H1 (cell line): ENCODE data around the gene CALU. TPM values are rescaled to one million over a fixed set of nuclear protein-coding genes. Genes with fewer than 3 reads are reported as not detected.

Experiments
- ATF2 ChIP-seq: IDR thresholded peaks from 2 replicates; pipeline ENCODE4 v1.6.1; 2012; ENCODE audit warnings: low read length, inconsistent platforms
- CBX5 ChIP-seq: fragments of 300-800, 300-1000 bp; sonication (generic); IDR thresholded peaks from 2 replicates; pipeline ENCODE4 v1.7.1; 2016; ENCODE audit warnings: antibody characterized with exemption, low read length, low read depth
- CHD7 ChIP-seq: fragments of 300-600 bp; sonication (generic); IDR thresholded peaks from 2 replicates; pipeline ENCODE4 v1.7.1; 2012; ENCODE audit warnings: low read length, moderate library complexity, mild to moderate bottlenecking, inconsistent platforms; ENCODE audit not compliant: insufficient replicate concordance
- E2F6 ChIP-seq: IDR thresholded peaks from 2 replicates; pipeline ENCODE4 v1.6.1; 2012; ENCODE audit warnings: inconsistent platforms
- EGR1 ChIP-seq: IDR thresholded peaks from 2 replicates; pipeline ENCODE4 v1.6.1; 2011; ENCODE audit warnings: low read depth, low read length, borderline replicate concordance
- KDM4A ChIP-seq: IDR thresholded peaks from one replicate; pipeline ENCODE4 v1.7.1; 2012; ENCODE audit warnings: low read depth, mild to moderate bottlenecking, moderate library complexity, low read length, inconsistent platforms; ENCODE audit not compliant: severe bottlenecking
- PHF8 ChIP-seq: fragments of 200-600 bp; sonication (generic); conservative IDR thresholded peaks from 2 replicates; pipeline ENCODE4 v1.7.1; 2012; ENCODE audit warnings: low read depth, mild to moderate bottlenecking, inconsistent platforms, low read length, moderate library complexity
- RAD21 ChIP-seq, 2 experiments: IDR thresholded peaks in 1 of 2; conservative IDR thresholded peaks in 1 of 2; 2 replicates each; pipeline ENCODE4 v1.6.1; 2011; ENCODE audit warnings: low read depth in 2 of 2, low read length in 2 of 2, improper control_type of control experiment in 1 of 2, inconsistent platforms in 1 of 2, mild to moderate bottlenecking in 1 of 2, moderate library complexity in 1 of 2
- TCF12 ChIP-seq: IDR thresholded peaks from 2 replicates; pipeline ENCODE4 v1.6.1; 2011; ENCODE audit warnings: low read depth, mild to moderate bottlenecking, low read length
- polyA plus RNA-seq, 7 experiments: library from polyadenylated mRNA; depleted of rRNA in 3 of 7; stranded (reverse) in 5 of 7; unstranded in 2 of 7; fragments of >200 nt in 5 of 7; fragments of 200-250 nt in 2 of 7; gene quantifications; 1 replicate in 5 of 7; 2 replicates in 1 of 7; 4 replicates in 1 of 7; pipeline versions ENCODE4 v1.2.1 to v1.2.3, GENCODE V29; 2011 to 2013; ENCODE audit warnings: missing spikeins in 2 of 7, mixed read lengths in 2 of 7
- total RNA-seq: library from RNA; stranded (reverse); fragmentation: NEBNext Ultra II Directional; extraction: Animal tissue kit (Norgen Biotek cat#: 25700); gene quantifications from 2 replicates; pipeline ENCODE4 v1.2.1, GENCODE V29; 2021

Gene CALU
- total and polyA plus RNA-seq, 2 of the 8 experiments (the other 6 are each of a cell fraction or from before 2014, with no cell fraction given): 67.2 to 170 TPM

GRCh38 chr7:128763541-128763940 is 24.4 kb downstream of the CALU start (continued):
- TF ChIP-seq CHD7: no peak
- no peak for TF ChIP-seq CBX5
- TF ChIP-seq PHF8: no peak
- TF ChIP-seq KDM4A: no peak
- TF ChIP-seq EGR1: no peak
- no peak for TF ChIP-seq E2F6
- TF ChIP-seq RAD21 (IDR thresholded peaks at IDR 0.05 in 1 of 2, conservative IDR thresholded peaks at IDR 0.05 in 1 of 2; ENCODE audit: low read depth in 2 of 2, low read length in 2 of 2): no peak
- TF ChIP-seq TCF12: no peak
- TF ChIP-seq ATF2: no peak
